Measurements from ENCODE around the gene VSTM4.

GRCh38 chr10:49112851-49113250, 2.5 kb downstream of the VSTM4 start:
- TF ChIP-seq, protein P1, sequence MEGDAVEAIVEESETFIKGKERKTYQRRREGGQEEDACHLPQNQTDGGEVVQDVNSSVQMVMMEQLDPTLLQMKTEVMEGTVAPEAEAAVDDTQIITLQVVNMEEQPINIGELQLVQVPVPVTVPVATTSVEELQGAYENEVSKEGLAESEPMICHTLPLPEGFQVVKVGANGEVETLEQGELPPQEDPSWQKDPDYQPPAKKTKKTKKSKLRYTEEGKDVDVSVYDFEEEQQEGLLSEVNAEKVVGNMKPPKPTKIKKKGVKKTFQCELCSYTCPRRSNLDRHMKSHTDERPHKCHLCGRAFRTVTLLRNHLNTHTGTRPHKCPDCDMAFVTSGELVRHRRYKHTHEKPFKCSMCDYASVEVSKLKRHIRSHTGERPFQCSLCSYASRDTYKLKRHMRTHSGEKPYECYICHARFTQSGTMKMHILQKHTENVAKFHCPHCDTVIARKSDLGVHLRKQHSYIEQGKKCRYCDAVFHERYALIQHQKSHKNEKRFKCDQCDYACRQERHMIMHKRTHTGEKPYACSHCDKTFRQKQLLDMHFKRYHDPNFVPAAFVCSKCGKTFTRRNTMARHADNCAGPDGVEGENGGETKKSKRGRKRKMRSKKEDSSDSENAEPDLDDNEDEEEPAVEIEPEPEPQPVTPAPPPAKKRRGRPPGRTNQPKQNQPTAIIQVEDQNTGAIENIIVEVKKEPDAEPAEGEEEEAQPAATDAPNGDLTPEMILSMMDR (conservative IDR thresholded peaks at IDR 0.05; ENCODE audit: low read depth in 2 of 2) = no peak
- TF ChIP-seq, protein P2, sequence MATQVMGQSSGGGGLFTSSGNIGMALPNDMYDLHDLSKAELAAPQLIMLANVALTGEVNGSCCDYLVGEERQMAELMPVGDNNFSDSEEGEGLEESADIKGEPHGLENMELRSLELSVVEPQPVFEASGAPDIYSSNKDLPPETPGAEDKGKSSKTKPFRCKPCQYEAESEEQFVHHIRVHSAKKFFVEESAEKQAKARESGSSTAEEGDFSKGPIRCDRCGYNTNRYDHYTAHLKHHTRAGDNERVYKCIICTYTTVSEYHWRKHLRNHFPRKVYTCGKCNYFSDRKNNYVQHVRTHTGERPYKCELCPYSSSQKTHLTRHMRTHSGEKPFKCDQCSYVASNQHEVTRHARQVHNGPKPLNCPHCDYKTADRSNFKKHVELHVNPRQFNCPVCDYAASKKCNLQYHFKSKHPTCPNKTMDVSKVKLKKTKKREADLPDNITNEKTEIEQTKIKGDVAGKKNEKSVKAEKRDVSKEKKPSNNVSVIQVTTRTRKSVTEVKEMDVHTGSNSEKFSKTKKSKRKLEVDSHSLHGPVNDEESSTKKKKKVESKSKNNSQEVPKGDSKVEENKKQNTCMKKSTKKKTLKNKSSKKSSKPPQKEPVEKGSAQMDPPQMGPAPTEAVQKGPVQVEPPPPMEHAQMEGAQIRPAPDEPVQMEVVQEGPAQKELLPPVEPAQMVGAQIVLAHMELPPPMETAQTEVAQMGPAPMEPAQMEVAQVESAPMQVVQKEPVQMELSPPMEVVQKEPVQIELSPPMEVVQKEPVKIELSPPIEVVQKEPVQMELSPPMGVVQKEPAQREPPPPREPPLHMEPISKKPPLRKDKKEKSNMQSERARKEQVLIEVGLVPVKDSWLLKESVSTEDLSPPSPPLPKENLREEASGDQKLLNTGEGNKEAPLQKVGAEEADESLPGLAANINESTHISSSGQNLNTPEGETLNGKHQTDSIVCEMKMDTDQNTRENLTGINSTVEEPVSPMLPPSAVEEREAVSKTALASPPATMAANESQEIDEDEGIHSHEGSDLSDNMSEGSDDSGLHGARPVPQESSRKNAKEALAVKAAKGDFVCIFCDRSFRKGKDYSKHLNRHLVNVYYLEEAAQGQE (IDR thresholded peaks at IDR 0.05; ENCODE audit: unreplicated experiment) = no peak
- TF ChIP-seq EZH2phosphoT487 (IDR thresholded peaks at IDR 0.05; ENCODE audit: unreplicated experiment) (no peak), POLR2AphosphoS5 (IDR thresholded peaks at IDR 0.05; ENCODE audit: low read depth) (no peak), STAT1 (IDR thresholded peaks at IDR 0.05; ENCODE audit: unreplicated experiment) (no peak)

Measured in GM23338 (cell line).